Caco-2 (cell line): Measurements from ENCODE around the gene PMVK. TPM values are rescaled to one million over a fixed set of nuclear protein-coding genes. Genes with fewer than 3 reads are reported as not detected.

Experiments used
- BruUV-seq: library from RNA; stranded (reverse); fragments of 400-500 nt; replicated peaks from 2 replicates; lab custom pipeline; 2021; lab: Mats Ljungman, UMichigan
- CTCF ChIA-PET: fragments of 300-600 bp; sonication (Branson Sonifier 250); formaldehyde crosslinking; loops from one replicate; lab custom pipeline; 2022; ENCODE audit warnings: antibody characterized with exemption; lab: Charles Lee
- POLR2A ChIA-PET: fragments of 300-600 bp; sonication (Branson Sonifier 250); formaldehyde crosslinking; loops from one replicate; lab custom pipeline; 2022; ENCODE audit warnings: antibody characterized with exemption; lab: Charles Lee
- DNase-seq, 2 experiments: peaks; one replicate each; pipeline versions ENCODE4 v3.0.0 to v3.0.0-alpha.2; 2020 to 2022
- H3K27me3 ChIP-seq: replicated peaks from 2 replicates; pipeline ENCODE4 v1.6.0; 2011; ENCODE audit warnings: low read length; ENCODE audit not compliant: control insufficient read depth, insufficient read depth
- H3K36me3 ChIP-seq: 2 replicates; pipeline ENCODE4 v1.5.1; 2011; ENCODE audit warnings: low read length; ENCODE audit not compliant: control insufficient read depth, insufficient read depth
- H3K4me1 ChIP-seq: fragments of 250-450 bp; sonication (Bioruptor Pico); 2 replicates; pipeline ENCODE4 v1.5.1; 2020; ENCODE audit warnings: mild to moderate bottlenecking
- H3K4me3 ChIP-seq: 2 replicates; pipeline ENCODE4 v1.5.1; 2011; ENCODE audit warnings: low read depth, mild to moderate bottlenecking, control low read depth, low read length
- H3K9me3 ChIP-seq: fragments of 250-450 bp; sonication (Bioruptor Pico); 2 replicates; pipeline ENCODE4 v1.5.1; 2020; ENCODE audit warnings: mild to moderate bottlenecking, moderate library complexity
- H3K27ac Mint-ChIP-seq: one replicate; pipeline ENCODE4 v1.8.0; 2022; ENCODE audit warnings: mixed read lengths; ENCODE audit not compliant: unreplicated experiment
- H3K27me3 Mint-ChIP-seq: one replicate; pipeline ENCODE4 v1.8.0; 2022; ENCODE audit warnings: mixed read lengths; ENCODE audit not compliant: insufficient read depth, unreplicated experiment
- H3K36me3 Mint-ChIP-seq: one replicate; pipeline ENCODE4 v1.8.0; 2022; ENCODE audit warnings: mild to moderate bottlenecking, mixed read lengths; ENCODE audit not compliant: insufficient read depth, unreplicated experiment
- H3K4me1 Mint-ChIP-seq: one replicate; pipeline ENCODE4 v1.8.0; 2022; ENCODE audit warnings: low read depth, mixed read lengths; ENCODE audit not compliant: unreplicated experiment
- H3K4me3 Mint-ChIP-seq: one replicate; pipeline ENCODE4 v1.8.0; 2022; ENCODE audit warnings: mild to moderate bottlenecking, moderate library complexity, mixed read lengths; ENCODE audit not compliant: unreplicated experiment
- H3K9me3 Mint-ChIP-seq: one replicate; pipeline ENCODE4 v1.8.0; 2022; ENCODE audit warnings: mixed read lengths; ENCODE audit not compliant: unreplicated experiment
- CTCF ChIP-seq, 2 experiments: fragments of 200-600 bp in 1 of 2; IDR thresholded peaks; 1 replicate in 1 of 2; 2 replicates in 1 of 2; pipeline versions ENCODE4 v1.5.1 to v1.8.0; 2011 to 2022; ENCODE audit warnings: antibody characterized with exemption in 1 of 2, control low read depth in 1 of 2, inconsistent platforms in 1 of 2, low read depth in 1 of 2, low read length in 1 of 2, mild to moderate bottlenecking in 1 of 2, moderate library complexity in 1 of 2; ENCODE audit not compliant: insufficient read depth in 1 of 2, severe bottlenecking in 1 of 2, unreplicated experiment in 1 of 2
- intact Hi-C: fragments of 100-400 bp; cut with micrococcal nuclease; formaldehyde crosslinking; loops from one replicate; pipeline ENCODE4 v1.10.0; 2022; ENCODE audit not compliant: unreplicated experiment
- total RNA-seq: library from RNA; stranded (reverse); gene quantifications from 2 replicates; pipeline ENCODE4 v1.2.3, GENCODE V29; 2022

Gene PMVK
- total RNA-seq, 1 experiment from 2014 or later, result 25.1 TPM

DNA sequence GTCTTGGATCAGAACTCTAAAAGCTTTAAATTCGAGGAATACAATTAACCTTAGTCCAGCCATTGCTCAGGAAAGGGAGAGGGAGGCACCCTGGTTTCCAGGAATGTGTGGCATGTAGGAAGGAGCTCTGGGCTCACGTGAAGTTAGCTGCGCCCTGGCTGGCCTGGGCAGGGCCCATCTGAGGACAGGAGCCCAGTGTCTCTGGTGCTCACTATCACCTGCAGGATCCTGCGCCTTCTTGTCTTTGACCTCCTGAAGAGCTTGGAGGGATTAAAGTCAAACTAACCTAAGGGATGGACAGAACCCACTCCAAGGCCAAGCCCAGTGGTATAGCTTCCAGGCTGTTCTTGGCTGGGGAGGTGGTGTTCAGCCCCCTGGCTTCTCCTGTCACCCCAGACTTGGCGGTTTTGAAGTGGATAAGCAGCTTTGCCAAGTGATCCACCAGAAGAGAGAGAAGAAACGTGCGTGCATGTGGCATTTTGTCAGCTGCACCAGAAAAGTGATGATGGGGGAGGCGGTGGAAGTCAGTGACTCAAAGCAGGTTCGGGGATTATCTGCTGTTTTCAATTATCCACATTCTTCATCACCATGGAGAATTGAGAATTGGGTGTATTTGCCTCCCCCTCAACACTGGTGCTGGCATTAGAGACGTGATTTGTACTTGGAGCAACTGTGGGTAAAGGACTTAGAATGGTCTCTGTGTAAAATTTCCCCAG lies 54.5 kb downstream of the PMVK start:
- no peaks in the 10 kb centered on the region for H3K36me3 ChIP-seq
- peaks cover 16% of the 10 kb centered on the region for H3K4me1 ChIP-seq
- H3K36me3 Mint-ChIP-seq, result no peaks in the 10 kb centered on the region
- H3K27ac Mint-ChIP-seq, result no peak overlapping the region
- intact Hi-C loops, result no loop called here
- H3K9me3 Mint-ChIP-seq, result no peaks in the 10 kb centered on the region
- no TSS peak for BruUV-seq
- no peaks in the 10 kb centered on the region for H3K27me3 ChIP-seq
- peaks cover 3% of the 10 kb centered on the region for H3K27me3 Mint-ChIP-seq
- ChIA-PET CTCF (interaction anchor here (1.1 kb wide), 1 partner anchor 108 kb away, joined by 4 read pairs; no protein-coding TSS in a partner anchor), POLR2A (no interaction called here)
- no peak overlapping the region for H3K4me3 Mint-ChIP-seq
- H3K4me3 ChIP-seq, result no peak overlapping the region
- H3K4me1 Mint-ChIP-seq, result peaks cover 17% of the 10 kb centered on the region
- H3K9me3 ChIP-seq, result no peaks in the 10 kb centered on the region
- DNase-seq, result no peak
- no peak for TF ChIP-seq CTCF (IDR thresholded peaks at IDR 0.05; ENCODE audit: insufficient read depth in 1 of 2, low read depth in 1 of 2, low read length in 1 of 2, severe bottlenecking in 1 of 2, unreplicated experiment in 1 of 2)

- no peak for DNase-seq
- intact Hi-C loops, result no loop called here
- Mint-ChIP-seq H3K27me3 (peaks cover 3% of the 10 kb centered on the region), H3K4me3 (no peak overlapping the region), H3K27ac (no peak overlapping the region), H3K4me1 (peaks cover 17% of the 10 kb centered on the region), H3K9me3 (no peaks in the 10 kb centered on the region), H3K36me3 (no peaks in the 10 kb centered on the region)
- no peaks in the 10 kb centered on the region for H3K36me3 ChIP-seq
- no peak for TF ChIP-seq CTCF (IDR thresholded peaks at IDR 0.05; ENCODE audit: insufficient read depth in 1 of 2, low read depth in 1 of 2, low read length in 1 of 2, severe bottlenecking in 1 of 2, unreplicated experiment in 1 of 2)
- H3K4me3 ChIP-seq, result no peak overlapping the region
- no TSS peak for BruUV-seq
- peaks cover 12% of the 10 kb centered on the region for H3K4me1 ChIP-seq
- H3K9me3 ChIP-seq, result no peaks in the 10 kb centered on the region
- H3K27me3 ChIP-seq, result no peaks in the 10 kb centered on the region
- POLR2A ChIA-PET, result no interaction called here
- CTCF ChIA-PET, result no interaction called here
These were observed 55.8 kb downstream of the PMVK start for GRCh38 chr1:154880671-154881070.

DNA sequence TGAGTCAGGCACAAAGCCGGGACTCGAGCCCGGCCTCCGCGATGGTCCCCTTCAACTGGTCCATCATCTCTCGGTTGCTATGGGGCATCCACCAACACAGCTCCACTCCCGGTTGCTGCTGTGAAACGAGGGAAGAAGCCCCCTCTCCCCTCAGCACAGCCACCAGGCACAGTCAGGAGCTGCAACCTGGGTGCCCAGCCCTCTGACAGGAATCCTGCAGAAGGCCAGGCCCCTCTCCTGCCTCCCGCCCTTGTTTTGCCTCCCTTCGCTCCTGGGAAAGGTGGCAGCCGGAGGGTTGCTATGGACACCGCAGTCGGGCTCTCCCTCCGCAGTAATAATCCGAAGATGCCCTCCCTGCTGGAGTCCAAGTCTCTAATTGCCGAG lies 57.5 kb downstream of the PMVK start:
- H3K4me3 Mint-ChIP-seq, result no peak overlapping the region
- no peaks in the 10 kb centered on the region for H3K27me3 Mint-ChIP-seq
- peaks cover 10% of the 10 kb centered on the region for H3K4me1 Mint-ChIP-seq
- Histone ChIP-seq H3K36me3 (no peaks in the 10 kb centered on the region), H3K4me1 (peaks cover 12% of the 10 kb centered on the region), H3K9me3 (no peaks in the 10 kb centered on the region), H3K27me3 (no peaks in the 10 kb centered on the region), H3K4me3 (no peak overlapping the region)
- H3K9me3 Mint-ChIP-seq, result no peaks in the 10 kb centered on the region
- CTCF ChIA-PET, result interaction anchor here (0.6 to 2.2 kb wide), 18 partner anchors 8 to 400 kb away, joined by 3 to 23 read pairs (median 3); partner anchors contain the start of gene KCNN3
- intact Hi-C loops, result loop anchor here (2.0 to 10.0 kb wide), 4 partner anchors 58 to 394 kb away; partner anchors contain the start of genes PMVK and UBE2Q1
- no TSS peak for BruUV-seq
- no peak overlapping the region for H3K27ac Mint-ChIP-seq
- no peaks in the 10 kb centered on the region for H3K36me3 Mint-ChIP-seq
- POLR2A ChIA-PET, result no interaction called here
- no peak for TF ChIP-seq CTCF (IDR thresholded peaks at IDR 0.05; ENCODE audit: insufficient read depth in 1 of 2, low read depth in 1 of 2, low read length in 1 of 2, severe bottlenecking in 1 of 2, unreplicated experiment in 1 of 2)
- DNase-seq, result no peak
